ENCODE results near the gene BLOC1S1. TPM values are rescaled to one million over a fixed set of nuclear protein-coding genes. Genes with fewer than 3 reads are reported as not detected.

BLOC1S1 gene
- total RNA-seq, 2 experiments from 2014 or later: 164 to 181 TPM

- ChIA-PET CTCF (interaction anchor here (1.4 kb wide), 1 partner anchor 15 kb away, joined by 3 read pairs; no protein-coding TSS in a partner anchor), POLR2A (no interaction called here)
- Mint-ChIP-seq H3K9me3 (no peaks in the 10 kb centered on the region), H3K4me1 (no peaks in the 10 kb centered on the region), H3K36me3 (ENCODE audit: low read depth) (no peaks in the 10 kb centered on the region), H3K4me3 (no peak overlapping the region), H3K27ac (no peak overlapping the region), H3K27me3 (no peaks in the 10 kb centered on the region)
- DNase-seq: no peak
These were observed 17.4 kb upstream of the BLOC1S1 start for GRCh38 chr12:55698241-55698955.

DNA sequence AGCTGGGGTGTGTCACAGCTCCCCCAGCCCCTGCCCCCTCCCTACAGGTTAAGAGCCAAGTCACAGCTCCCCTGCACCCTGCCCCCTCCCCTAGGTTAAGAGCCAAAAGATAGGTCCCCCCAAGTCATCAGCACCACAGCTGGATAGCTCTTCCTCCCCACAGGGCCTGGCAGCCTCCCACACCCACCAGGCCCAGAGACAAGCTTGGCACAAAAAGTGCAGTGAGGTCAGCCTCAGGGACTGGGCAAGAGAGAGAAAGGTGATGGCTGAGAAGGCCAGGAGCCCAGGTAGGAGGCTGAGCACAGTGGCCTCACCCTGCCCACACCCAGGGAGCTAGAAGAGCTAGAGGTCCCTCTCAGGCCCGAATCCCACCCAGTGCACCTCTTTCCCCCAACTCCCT is 16.9 kb upstream of the BLOC1S1 start:
- Mint-ChIP-seq H3K4me3 (no peak overlapping the region), H3K36me3 (ENCODE audit: low read depth) (no peaks in the 10 kb centered on the region), H3K4me1 (no peaks in the 10 kb centered on the region), H3K27ac (peak overlapping the region; percentile 22), H3K9me3 (no peaks in the 10 kb centered on the region), H3K27me3 (no peaks in the 10 kb centered on the region)
- DNase-seq: no peak
- CTCF ChIA-PET: interaction anchor here (1.4 kb wide), 1 partner anchor 15 kb away, joined by 3 read pairs; no protein-coding TSS in a partner anchor
- POLR2A ChIA-PET: no interaction called here

DNA sequence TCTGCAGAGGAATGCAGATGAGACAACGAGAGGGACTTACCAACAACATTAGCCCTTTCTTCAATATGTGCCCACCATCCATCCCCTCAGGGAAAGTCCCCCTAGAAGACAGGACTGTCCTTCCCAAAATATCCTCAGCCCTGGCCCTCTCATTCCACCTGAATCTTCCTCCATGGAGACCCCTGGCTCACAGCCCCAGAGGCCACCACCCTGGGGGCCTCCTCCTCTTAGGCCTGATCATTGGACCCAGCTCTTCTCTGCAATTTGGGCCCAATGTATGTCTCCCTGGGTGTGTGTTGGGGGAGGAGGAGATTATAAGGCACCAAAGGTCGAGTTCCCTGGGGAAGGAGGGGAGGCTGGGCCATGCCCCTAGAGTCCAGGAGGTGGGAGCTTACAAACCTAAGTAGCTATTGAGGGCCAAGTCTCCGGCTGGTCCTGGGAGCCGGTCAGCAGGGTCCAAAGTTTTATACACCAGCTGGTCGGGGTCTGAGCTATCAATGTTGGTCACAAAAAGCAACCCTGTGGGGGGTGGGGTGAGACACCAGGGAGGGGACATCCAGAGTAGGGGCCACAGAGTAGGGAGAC is 16.3 kb upstream of the BLOC1S1 start:
- no peaks in the 10 kb centered on the region for H3K9me3 Mint-ChIP-seq
- no peak overlapping the region for H3K27ac Mint-ChIP-seq
- DNase-seq: no peak
- ChIA-PET CTCF (interaction anchor here (1.4 kb wide), 1 partner anchor 16 kb away, joined by 3 read pairs; no protein-coding TSS in a partner anchor), POLR2A (no interaction called here)
- H3K27me3 Mint-ChIP-seq: no peaks in the 10 kb centered on the region
- no peak overlapping the region for H3K4me3 Mint-ChIP-seq
- H3K4me1 Mint-ChIP-seq: no peaks in the 10 kb centered on the region
- no peaks in the 10 kb centered on the region for H3K36me3 Mint-ChIP-seq (ENCODE audit: low read depth)

DNA sequence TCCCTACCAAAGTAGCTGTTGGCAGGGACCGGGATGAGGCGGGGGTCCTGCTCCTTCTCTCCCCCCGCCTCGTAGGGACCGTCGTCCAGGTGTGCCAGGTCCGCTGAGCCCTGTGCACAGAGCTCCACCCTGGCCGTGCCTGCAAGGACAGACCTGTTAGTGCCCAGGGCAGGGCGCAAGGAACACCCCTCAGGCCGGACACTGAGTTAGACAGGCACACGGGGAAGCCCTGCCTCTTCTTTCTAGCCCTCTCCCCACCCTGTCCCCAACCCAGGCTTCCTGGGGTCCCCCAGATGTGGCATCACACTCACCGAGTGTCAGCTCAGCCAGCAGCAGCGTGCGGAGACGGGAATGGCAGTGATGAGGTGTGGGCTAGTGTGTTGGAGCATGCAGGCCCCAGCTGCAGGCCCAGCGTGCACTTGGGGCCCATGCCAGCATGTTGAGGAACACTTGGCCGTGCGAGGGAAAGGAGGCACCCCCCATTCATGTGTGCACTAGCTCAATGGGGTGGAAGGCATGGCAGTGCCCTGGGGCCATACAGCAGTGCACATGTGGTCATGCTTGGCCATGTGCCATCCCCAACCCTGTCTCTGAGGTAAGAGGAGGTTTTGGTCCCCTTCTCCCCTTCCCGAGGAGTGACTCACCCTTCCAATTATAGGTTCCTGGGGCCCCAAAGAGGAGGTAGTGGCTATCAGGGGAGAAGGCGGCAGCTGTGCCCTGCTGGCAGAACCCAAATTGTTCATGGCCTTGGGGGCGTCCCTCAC is 15.4 kb upstream of the BLOC1S1 start:
- no peak overlapping the region for H3K27ac Mint-ChIP-seq
- no peaks in the 10 kb centered on the region for H3K9me3 Mint-ChIP-seq
- no peak overlapping the region for H3K4me3 Mint-ChIP-seq
- no peaks in the 10 kb centered on the region for H3K36me3 Mint-ChIP-seq (ENCODE audit: low read depth)
- POLR2A ChIA-PET: no interaction called here
- CTCF ChIA-PET: interaction anchor here (1.3 kb wide), 1 partner anchor 10 kb away, joined by 5 read pairs; no protein-coding TSS in a partner anchor
- H3K27me3 Mint-ChIP-seq: no peaks in the 10 kb centered on the region
- no peak for DNase-seq
- H3K4me1 Mint-ChIP-seq: no peaks in the 10 kb centered on the region

DNA sequence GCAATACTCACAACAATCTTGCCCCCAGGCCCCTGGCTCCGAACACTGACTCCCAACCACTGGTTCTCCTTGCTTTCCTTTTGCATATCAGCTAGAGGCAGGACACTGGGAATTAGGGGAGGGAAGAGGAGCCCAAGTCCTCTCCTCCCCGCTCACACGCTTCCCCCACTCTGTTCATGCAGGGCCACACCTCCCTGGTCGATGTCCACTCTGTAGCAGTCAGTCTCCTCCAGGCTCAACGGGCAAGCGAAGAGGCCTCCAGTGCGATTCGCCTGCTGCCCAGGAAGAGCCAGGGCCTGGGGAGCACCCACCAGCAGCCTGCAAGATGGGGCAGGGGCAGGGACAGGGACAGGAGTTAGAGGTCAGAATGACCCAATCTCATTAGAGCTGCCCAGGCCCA is 13.0 kb upstream of the BLOC1S1 start:
- H3K36me3 Mint-ChIP-seq (ENCODE audit: low read depth): no peaks in the 10 kb centered on the region
- H3K4me1 Mint-ChIP-seq: peaks cover 7% of the 10 kb centered on the region
- H3K4me3 Mint-ChIP-seq: no peak overlapping the region
- no peak overlapping the region for H3K27ac Mint-ChIP-seq
- DNase-seq: no peak
- ChIA-PET CTCF (no interaction called here), POLR2A (no interaction called here)
- no peaks in the 10 kb centered on the region for H3K9me3 Mint-ChIP-seq
- H3K27me3 Mint-ChIP-seq: peaks cover 11% of the 10 kb centered on the region

DNA sequence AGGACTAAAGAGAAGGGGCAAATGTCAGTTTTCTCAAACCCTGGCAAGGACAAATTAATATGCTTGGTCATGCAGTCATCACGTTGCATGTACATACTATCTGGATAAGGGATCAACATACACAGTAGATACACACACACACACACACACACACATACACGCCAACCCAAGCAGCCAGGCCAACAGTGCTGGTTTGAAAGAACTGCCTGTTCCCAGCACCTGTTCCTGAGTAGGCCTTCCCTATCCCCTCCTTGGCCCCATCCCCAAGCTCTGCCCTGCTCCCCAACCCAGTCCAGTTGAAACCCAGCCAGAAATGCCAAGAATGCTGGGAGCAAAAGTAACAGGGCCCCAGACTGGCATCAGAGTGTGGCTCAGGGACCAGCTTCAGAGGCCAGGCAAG is 12.6 kb upstream of the BLOC1S1 start:
- peaks cover 11% of the 10 kb centered on the region for H3K4me1 Mint-ChIP-seq
- POLR2A ChIA-PET: no interaction called here
- no peak for DNase-seq

GRCh38 chr12:55703901-55704761 is 11.7 kb upstream of the BLOC1S1 start:
- ChIA-PET CTCF (no interaction called here), POLR2A (no interaction called here)
- Mint-ChIP-seq H3K27me3 (peaks cover 22% of the 10 kb centered on the region), H3K36me3 (ENCODE audit: low read depth) (no peaks in the 10 kb centered on the region), H3K4me3 (no peak overlapping the region), H3K9me3 (no peaks in the 10 kb centered on the region), H3K27ac (no peak overlapping the region), H3K4me1 (peaks cover 18% of the 10 kb centered on the region)
- DNase-seq: no peak

More for the DNA sequence above, 12.6 kb upstream of the BLOC1S1 start:
- peaks cover 14% of the 10 kb centered on the region for H3K27me3 Mint-ChIP-seq
- no peaks in the 10 kb centered on the region for H3K36me3 Mint-ChIP-seq (ENCODE audit: low read depth)
- CTCF ChIA-PET: no interaction called here
- H3K9me3 Mint-ChIP-seq: no peaks in the 10 kb centered on the region
- H3K4me3 Mint-ChIP-seq: no peak overlapping the region
- H3K27ac Mint-ChIP-seq: no peak overlapping the region

DNA sequence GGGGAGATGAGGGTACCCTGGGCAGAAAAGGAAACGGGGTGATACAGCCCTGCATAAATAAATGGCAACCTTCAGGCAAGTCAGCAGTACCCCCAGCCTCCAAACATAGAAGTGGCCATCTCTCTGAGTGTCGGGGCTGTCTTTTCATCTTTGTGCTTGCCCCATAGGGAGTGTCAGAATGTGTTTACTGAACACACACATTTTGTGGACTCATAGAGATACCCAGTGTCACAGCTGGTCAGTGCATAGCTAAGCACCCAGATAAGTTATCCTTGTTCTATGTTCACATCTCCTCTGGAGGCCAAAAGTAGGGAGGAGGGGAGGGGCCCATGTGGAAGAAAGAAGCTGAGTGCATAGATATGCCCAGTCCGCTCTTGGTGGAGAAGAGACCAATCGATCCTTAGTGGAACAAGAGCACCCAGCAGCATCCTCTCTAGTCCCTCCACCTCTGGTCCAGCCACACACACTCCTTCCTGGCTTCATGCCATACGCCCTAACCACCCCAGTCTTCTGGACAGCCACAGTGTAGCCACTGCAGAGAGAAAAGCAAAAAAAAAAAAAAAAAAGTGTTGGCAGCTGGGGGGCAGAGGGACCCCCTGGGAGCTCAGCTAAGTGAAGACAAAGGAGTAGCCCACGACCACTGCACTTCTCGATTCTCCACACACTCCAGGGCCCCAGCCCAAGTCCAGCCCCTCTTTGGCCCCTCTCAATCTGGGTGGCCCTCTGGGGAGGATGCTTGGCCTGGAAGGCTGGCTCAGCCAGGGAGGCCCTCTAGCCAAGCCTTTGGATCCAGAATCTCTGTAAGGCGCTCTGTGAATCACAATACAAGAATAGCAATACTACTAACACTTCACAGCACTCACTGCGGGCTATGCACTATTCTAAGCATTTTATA is 10.8 kb upstream of the BLOC1S1 start:
- POLR2A ChIA-PET: interaction anchor here (0.9 kb wide), 1 partner anchor 11 kb away, joined by 5 read pairs; the partner anchor contains the start of gene BLOC1S1
- no peak for DNase-seq
- Mint-ChIP-seq H3K27me3 (peaks cover 30% of the 10 kb centered on the region), H3K36me3 (ENCODE audit: low read depth) (no peaks in the 10 kb centered on the region), H3K27ac (no peak overlapping the region), H3K4me1 (peaks cover 20% of the 10 kb centered on the region), H3K9me3 (no peaks in the 10 kb centered on the region), H3K4me3 (no peak overlapping the region)
- CTCF ChIA-PET: interaction anchor here (1.0 to 1.8 kb wide), 7 partner anchors 11 to 58 kb away, joined by 3 to 7 read pairs (median 3); partner anchors contain the start of gene BLOC1S1

- Mint-ChIP-seq H3K9me3 (no peaks in the 10 kb centered on the region), H3K4me3 (no peak overlapping the region), H3K27ac (no peak overlapping the region), H3K36me3 (ENCODE audit: low read depth) (no peaks in the 10 kb centered on the region), H3K27me3 (peaks cover 34% of the 10 kb centered on the region), H3K4me1 (peaks cover 20% of the 10 kb centered on the region)
- no peak for DNase-seq
- ChIA-PET CTCF (interaction anchor here (1.0 to 1.8 kb wide), 9 partner anchors 10 to 59 kb away, joined by 3 to 7 read pairs (median 3); partner anchors contain the start of gene BLOC1S1), POLR2A (interaction anchor here (0.9 kb wide), 1 partner anchor 10 kb away, joined by 5 read pairs; the partner anchor contains the start of gene BLOC1S1)
These were observed 10.0 kb upstream of the BLOC1S1 start for GRCh38 chr12:55705782-55706402.

DNA sequence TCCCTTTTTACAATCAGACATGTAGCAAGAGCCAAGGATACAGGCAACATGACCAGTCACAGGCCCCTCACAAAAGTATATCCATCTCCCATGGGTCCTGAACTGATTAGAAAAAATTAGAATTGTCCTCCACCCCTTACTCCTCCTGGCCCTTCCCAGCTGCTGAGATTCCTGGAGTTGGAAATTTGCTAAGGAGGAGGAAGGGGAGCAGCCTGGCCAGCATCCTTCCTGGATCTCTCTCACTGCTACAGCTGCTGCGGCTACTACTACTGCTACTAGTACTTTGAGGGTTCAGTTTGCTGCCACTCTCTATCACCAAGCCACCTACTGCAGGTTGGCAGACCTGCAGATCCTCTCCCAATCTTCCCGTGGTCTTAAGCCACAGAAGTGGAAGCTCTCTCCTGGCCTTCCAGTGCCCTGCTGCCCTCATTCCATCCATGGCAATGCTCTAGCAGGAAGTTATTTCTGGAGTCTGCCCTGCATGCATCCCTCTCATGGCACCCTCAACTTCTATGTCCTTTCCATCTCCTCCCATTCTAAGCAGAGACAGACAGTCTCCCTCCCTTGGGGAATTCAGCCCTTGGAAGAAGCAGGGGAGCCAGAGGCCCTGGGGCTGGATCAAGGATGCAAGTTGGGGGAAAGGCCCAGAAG is 9.2 kb upstream of the BLOC1S1 start:
- H3K9me3 Mint-ChIP-seq: no peaks in the 10 kb centered on the region
- POLR2A ChIA-PET: no interaction called here
- peaks cover 36% of the 10 kb centered on the region for H3K27me3 Mint-ChIP-seq
- peak overlapping the region; percentile 61 for H3K4me3 Mint-ChIP-seq
- no peak for DNase-seq
- CTCF ChIA-PET: interaction anchor here (1.0 to 1.8 kb wide), 6 partner anchors 15 to 60 kb away, joined by 3 to 6 read pairs (median 3); no protein-coding TSS in a partner anchor
- H3K36me3 Mint-ChIP-seq (ENCODE audit: low read depth): no peaks in the 10 kb centered on the region
- no peak overlapping the region for H3K27ac Mint-ChIP-seq
- peaks cover 20% of the 10 kb centered on the region for H3K4me1 Mint-ChIP-seq

GRCh38 chr12:55707219-55707671 is 8.6 kb upstream of the BLOC1S1 start:
- H3K36me3 Mint-ChIP-seq (ENCODE audit: low read depth): no peaks in the 10 kb centered on the region
- peaks cover 41% of the 10 kb centered on the region for H3K27me3 Mint-ChIP-seq
- H3K27ac Mint-ChIP-seq: no peak overlapping the region
- CTCF ChIA-PET: interaction anchor here (1.2 to 1.7 kb wide), 2 partner anchors 16 to 17 kb away, joined by 3 read pairs; no protein-coding TSS in a partner anchor
- peak overlapping the region; percentile 61 for H3K4me3 Mint-ChIP-seq
- peaks cover 20% of the 10 kb centered on the region for H3K4me1 Mint-ChIP-seq
- POLR2A ChIA-PET: no interaction called here
- no peaks in the 10 kb centered on the region for H3K9me3 Mint-ChIP-seq
- no peak for DNase-seq
